DMS 273 treated with DMSO at 0.1 percent for 48 hours (cell line): ENCODE results near the gene SPR.

Source experiments
- DNase-seq: peaks from one replicate; lab custom pipeline; 2025; lab: John Stamatoyannopoulos, UW

SPR gene

DNA sequence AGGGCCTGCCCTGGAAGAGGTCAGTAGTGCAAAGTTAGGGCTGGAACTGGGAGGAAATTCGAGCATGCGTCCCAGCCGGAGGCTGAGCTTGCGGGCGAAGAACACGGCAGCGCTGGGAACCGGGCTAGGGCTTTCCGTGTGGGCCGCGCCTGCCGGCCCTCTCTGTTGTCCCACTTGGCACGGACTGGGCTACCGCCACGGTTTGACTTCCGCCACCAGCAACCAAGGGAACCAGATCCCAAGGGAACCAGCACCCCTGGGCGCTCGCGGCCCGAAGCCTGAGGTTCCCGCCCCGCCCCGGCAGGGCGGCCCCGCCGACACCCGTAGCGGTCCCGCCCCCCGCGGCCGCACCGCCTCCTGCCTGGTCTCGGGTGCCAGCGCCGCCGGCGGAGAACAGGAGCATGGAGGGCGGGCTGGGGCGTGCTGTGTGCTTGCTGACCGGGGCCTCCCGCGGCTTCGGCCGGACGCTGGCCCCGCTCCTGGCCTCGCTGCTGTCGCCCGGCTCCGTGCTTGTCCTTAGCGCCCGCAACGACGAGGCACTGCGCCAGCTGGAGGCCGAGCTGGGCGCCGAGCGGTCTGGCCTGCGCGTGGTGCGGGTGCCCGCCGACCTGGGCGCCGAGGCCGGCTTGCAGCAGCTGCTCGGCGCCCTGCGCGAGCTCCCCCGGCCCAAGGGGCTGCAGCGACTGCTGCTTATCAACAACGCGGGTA is at the start of gene SPR:
SPR (plus strand) TSS at position 377 of the 708 bp plus-strand sequence; CDS start at position 402, 25 bp downstream.
- DNase-seq, result no peak

DNA sequence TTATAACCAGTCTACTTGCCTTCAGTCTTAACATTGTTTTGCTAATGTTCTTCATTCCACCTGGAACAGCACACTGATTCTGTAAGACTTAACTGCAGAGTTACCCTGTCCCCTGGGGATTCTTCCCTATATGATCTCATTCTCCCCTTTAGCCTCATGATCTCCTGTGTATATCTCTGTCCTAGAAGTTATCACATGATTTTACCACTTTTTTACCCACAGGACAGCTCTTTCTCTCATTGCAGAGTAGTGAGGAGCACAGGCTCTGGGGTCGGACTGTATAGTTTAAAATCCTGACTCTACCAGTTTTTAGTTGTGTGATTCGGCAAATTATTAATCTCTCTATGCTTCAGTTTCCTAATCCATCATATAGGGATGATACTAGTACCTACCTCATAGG is 47.1 kb upstream of the SPR start:
- DNase-seq, result no peak

DNA sequence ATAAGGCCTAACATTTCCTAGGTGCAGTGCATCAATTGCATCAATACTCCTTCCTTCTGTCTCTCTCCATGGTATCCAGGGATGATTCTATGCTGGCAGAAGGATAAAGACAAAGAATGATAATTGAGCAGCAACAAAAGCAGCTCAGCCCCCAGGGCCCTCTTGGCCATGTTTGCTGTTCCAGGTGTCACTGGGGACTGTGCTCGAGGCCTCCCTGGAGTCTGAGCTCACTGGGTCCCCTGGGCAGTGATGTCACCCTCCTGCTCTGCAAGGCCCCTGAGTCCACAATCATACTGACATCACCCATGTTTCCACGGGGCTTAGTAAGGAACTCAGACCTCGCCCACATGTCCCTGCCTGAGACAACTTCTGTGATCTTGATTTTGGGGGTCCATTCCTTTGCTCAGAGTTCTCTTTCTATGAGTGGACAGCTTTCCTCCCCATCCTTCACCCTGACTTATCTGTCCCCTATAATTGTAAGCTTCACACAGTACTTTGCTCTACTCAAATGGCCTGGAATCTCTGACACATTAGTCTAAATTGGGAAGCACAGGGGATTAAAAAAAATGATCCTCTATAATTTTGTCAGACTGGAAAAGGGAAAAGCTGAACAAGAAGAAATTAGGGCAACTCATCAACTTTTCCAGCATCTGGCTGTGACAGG is 45.6 kb upstream of the SPR start:
- no peak for DNase-seq

DNA sequence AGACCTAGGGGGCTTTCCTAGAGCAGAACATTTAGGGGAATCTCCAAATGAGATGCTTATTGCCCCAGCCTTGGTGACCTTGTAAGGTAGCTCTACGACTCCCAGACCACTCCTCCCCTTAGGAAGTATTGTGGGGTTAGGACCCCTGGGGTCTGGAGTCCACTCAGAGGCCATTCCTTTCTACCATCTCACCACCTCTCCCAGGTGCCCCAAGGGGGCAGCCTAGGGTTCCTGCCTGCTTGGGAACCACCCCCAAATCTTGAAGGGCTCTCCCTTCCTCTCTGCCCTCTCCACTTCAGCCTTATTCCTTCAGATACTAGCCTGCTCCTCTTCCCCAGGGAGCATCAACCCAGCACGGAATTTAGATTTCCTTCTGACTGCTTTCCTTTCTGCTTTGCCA is 43.9 kb upstream of the SPR start:
- no peak for DNase-seq

DNA sequence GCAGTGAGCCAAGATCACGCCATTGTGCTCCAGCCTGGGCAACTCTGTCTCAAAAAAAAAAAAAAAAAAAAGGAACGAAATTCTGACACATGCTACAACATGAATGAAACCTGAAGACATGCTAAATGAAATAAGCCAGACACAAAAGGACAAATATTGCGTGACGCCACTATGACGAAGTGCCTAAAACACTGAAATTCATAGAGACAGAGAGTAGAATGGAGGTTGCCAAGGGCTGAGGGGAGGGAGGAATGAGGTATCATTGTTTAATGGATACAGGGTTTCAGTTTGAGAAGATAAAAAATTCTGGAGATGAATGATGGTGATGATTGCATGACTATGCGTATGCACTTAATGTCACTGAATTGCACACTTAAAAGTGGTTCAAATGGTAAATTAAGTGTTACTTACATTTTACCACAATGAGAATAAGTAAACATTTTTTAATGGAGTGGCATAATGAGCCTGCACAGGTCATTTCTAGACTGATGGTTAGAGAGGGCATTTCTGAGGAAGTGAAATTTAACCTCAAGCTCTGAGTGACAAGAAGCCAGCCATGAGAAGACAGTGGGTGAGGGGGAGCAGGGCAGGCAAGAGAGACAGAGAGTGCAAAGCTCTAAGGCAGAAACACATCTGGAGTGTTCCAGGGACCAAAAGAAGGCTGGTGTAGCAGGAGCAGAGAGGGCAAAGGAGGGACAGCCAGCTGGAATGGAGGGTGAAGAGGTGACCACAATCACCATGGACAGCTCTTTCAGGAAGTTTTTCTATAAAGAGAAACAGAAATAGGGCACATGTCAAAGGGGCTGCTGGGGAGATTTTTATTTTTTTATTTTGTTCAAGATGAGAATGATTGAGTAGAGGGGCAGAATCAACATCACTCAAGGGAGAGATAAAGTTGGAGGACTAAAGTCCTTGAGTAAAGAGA is 40.8 kb upstream of the SPR start:
- DNase-seq, result no peak

DNA sequence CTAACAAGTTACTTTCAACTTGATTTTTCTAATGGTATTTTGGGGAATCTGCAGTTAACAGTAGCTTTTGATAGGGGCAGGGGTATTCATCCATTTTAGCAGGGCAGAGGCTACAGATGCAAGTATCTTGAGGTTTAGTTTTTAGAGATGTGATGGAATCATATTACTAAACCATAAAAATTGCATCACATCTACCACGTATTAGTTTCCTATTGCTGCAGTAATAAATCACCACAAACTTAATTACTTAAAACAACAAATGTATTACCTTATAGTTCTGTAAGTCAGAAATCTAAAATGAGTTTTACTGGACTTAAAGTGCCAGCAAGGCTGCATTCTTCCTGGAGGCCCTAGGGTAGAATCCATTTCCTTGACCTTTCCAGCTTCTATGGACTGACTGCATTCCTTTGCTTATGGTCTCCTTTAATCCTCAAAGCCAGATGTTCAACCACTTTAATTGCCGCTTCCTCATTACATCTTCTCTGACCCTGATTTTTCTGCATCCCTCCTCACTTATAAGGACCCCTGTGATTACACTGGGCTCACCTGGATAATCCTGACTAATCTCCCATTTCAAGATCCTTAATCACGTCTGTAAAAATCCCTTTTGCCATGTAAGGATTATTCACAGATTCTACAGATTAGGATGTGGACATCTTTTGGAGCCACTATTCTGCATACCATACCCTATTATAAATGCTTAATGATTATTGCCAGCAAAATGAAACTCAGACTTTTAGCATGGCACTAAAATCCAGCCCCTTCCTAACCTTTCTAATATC is 39.5 kb upstream of the SPR start:
- no peak for DNase-seq

DNA sequence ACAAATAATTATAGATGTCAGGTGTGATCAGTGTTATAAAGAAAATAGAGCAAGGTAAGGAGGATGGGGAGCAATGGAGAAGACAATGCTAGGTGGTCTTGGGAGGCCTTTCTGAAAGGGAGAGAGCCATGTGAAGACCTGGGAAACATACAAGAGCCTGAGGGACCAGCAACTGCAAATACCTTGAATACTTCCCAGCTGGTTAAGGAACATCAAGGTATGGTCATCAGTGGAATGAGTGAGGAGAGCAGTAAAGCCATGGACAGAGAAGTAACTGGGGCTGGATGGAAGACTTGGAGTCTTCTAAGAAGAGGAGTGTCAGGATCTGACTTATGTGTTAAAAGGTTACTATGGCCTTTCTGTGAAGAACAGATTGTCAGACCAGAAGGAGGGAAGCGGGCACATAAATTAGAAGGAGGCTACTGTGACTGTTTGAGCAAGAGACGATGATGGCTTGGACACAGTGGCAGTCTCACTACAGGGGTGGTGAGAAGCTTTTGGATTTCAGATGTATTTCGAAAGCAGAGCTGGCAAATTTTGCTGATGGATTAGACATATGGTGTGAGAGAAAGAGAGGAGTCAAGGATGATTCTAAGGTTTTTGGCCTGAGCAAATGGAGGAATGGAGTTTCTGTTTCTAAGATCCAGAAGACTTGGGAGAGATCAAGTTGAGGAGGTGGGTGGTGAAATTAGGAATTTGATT is 38.6 kb upstream of the SPR start:
- no peak for DNase-seq

DNA sequence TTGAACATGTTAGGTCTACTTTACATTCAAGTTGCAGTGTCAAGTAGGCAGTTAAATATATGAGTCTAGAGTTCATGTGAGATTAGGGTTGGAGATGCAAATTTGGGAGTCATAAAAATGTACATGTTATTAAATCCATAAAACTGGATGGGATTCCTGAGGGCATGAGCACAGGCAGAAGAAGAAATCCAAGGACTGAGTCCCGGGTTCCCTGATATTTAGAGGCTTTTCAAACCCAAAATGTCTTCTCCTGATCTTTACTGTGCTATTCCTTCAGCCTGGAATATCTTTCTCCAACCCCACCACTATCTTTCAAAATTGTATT is 38.1 kb upstream of the SPR start:
- no peak for DNase-seq

DNA sequence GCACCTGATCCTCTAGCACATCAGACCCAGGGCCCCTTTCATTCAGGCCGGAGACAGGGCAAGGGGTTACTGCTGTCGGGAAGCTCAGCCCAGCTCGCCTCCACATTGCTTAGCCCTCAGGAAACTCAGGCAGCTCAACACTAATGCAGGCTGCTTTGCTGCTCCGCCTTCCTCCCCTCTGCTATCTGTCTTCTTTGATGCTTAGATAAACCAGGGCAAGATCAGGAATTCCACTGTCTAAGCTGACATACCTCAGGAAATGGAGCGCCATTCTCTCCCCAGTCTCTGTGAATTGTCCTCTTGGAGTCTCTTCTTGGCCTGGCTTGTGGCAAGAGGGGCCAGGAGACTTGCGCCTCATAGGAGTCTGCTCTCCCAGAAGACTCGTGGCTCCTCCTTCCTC is 35.9 kb upstream of the SPR start:
- DNase-seq, result no peak

DNA sequence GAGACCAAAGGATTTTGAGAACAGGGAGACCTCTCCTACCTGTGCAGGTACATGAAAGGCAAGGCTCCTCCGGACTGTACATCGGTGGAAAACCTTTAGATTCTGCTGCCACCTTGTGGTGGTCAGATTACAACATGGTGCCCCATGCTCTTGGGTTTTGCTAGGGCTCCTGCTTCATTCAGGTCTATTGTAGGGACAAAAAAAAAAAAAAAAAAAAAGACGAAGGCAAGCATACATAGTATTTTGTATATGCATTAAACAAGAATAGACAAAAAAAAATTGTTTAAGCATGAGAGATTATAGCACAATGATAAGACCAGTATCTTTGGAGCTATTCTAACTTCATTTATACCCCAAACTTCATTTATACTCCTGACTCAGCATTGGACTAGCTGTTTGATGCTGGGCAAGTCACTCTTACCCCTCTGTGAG is 27.4 kb upstream of the SPR start:
- peak; percentile 3 for DNase-seq

DNA sequence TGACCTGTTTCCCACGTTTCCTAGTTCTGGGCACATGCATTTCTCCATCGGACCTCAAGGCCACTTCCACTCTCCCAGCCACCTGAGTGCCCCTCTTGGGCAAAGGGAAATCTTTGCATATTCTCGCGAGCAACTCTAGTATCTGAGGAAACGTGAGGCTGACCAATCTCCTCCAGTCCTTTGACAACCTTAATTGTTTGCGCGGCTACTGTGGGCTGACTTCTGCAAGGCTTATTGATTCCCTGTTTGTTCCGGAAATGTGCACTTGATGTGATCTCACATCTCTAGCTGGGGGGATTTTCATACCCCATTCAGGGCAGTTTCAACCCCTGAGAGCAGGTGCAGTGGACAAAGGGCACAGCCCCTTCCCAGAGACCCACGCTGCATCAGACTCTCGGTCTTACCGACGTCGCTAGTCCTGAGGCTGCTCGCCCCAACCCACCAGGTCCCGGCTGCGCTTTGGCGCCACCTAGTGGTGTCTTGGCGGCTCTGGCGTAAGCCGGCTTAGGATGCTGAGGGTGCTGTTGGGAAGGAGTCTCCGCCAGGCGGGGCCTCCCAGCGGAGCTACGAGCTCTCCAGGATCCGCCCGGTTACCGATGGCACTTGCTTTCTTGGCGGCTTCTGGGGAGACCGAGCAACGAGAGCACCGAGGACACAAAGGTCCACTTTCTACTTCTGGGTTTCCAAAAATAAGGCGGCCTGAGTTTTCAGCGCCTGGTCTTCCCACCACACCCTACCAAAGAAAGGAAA is 24.8 kb upstream of the SPR start:
- DNase-seq, result peak; percentile 65

DNA sequence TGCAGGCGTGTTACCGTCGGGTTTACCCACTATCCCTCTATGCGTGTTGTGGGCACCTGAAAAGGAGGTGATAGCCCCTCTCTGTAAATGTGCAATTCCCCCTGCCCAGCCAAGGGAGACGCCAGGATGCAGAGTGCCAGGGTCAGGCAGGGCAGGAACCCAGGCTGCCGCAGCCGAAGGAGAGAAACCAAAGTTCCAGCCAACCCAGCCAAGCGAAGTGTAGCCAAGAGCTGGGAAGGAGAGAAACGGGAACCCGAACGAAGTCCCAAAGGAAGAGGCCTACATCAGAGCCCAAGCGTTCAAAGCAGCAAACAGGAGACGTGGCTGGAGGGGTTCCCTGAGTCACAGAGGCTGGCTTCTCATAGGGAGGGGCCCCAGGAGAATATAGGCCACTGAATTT is 24.2 kb upstream of the SPR start:
- DNase-seq, result no peak

DNA sequence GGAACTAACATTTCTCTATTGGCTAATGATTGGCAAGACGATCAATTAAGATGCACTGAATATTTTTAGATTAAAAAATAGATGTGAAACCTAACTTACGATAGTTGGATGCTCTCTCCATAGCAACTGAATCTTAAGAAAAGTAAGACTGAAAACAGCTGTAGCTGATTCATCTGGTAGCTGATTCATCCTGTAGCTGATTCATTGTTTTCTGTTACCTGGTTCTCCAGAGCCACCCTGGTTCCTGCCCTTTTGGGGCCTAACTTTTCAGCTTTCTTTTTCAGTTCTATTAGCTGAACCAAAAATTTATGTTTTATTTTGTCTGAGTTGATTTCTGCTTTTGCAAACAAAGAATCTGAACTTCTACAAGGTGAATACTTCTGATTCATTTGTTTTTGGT is 22.7 kb upstream of the SPR start:
- DNase-seq, result no peak

DNA sequence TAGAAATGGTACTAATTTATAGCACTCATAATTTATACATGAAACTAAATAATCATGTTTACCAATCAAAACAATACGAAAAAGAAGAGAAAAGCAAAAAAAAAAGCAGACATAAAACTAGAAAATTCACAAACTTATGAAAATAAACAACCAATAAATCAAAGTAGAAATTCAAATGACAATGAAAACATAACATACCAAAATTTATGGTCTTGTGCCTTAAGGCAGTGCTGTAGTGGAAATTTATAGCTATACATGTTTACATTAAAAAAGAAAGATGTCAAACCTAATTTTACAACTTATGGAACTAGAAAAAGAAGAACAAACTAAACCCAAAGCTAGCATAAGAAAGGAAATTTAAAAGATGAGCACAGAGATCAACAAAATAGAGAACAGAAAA is 16.1 kb upstream of the SPR start:
- DNase-seq, result no peak

DNA sequence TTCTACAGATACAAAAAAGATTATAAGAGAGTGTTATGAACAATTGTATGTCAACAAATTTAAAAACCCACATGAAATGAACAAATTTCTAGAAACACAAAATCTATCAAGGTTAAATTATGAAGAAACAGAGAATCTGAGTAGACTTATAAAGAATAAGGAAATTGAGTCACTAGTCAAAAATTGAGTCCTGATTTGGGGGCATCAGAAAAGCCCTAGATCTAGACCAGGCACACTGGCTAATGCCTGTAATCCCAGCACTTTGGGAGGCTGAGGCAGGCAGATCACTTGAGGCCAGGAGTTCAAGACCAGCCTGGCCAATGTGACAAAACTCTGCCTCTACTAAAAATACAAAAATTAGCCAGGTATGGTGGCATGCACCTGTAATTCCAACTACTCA is 15.3 kb upstream of the SPR start:
- no peak for DNase-seq

DNA sequence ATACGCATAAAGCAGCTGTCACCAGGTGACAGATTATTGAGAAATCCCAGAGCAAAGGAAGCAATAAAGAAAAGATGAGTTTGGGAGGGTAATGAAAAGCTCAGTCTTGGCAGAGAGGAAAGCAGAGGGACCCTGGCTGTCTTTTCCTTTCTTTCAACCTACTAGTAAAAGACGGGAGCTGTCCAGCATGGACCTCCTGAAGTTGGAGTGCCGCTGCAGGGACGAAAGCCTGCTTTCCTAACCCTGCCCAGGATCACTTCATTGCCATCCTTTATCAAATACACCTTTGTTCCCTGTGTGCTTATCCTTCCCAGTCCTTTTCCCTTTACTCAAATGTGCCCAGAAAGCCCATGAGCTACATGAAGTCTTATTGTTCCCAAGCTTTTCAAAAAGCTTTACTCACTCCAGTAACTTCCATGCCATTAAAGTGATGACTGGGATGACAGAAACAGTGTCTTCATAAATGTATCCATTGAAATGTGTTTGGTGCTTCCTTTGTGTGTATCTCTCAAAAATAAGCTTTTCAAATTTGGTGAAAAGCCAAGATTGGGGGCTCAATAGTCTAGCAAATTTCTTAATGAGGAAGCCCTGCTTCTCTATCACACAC is 3.7 kb upstream of the SPR start:
- no peak for DNase-seq

DNA sequence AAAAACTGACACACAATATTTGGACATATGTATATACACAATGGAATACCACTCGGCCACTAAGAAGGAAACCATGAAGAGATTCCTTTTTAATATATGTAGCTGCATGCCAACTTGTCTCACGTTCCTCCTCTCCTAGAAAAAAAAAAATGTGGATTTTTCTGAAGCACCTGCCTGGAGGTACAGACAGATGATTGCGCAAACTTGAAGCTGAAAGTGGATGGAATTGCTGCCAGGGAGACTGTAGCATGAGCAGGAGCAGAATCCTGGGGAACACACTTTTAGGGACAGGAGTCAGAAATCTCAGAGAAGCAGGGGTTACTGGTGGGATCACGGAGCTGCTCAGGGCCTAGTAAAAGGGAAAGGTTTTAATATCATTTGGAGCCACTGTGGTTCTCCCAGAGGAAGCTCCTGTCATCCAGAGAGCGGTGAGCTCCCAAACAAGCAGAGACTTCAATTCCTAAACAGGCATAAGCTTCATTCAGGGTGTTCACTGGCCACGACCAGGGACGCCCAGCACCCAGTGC is 640 bp upstream of the SPR start:
- DNase-seq, result no peak

DNA sequence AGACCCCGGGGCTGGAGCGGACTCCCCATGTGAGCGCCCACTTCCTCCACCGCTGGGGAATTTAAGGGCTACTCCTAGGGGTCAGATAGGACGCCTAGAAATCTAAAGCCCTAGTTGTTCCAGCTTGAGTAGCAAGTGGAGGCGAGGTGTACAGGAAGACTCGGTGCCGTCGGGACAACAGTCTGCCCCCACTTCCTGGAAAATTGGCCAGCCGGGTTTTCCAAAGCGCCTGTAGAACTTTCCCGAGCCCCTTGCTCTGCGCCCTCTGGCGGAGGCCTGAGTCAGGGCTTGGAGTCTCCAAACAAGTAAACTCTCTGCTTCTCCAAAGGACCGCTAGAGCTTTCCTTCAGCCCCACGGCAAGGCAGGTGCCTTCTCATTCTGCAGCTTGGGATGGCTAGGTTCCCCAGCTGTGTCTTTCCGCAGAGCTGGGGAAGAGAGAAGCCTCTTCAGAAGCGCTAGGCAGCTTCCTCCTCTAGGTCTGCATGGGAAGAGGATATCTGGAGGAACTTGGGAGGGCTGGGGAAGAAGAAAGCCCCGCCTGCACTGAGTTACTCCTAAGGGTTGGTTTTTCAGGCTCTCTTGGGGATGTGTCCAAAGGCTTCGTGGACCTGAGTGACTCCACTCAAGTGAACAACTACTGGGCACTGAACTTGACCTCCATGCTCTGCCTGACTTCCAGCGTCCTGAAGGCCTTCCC is 681 bp downstream of the SPR start:
- peak; percentile 58 for DNase-seq

DNA sequence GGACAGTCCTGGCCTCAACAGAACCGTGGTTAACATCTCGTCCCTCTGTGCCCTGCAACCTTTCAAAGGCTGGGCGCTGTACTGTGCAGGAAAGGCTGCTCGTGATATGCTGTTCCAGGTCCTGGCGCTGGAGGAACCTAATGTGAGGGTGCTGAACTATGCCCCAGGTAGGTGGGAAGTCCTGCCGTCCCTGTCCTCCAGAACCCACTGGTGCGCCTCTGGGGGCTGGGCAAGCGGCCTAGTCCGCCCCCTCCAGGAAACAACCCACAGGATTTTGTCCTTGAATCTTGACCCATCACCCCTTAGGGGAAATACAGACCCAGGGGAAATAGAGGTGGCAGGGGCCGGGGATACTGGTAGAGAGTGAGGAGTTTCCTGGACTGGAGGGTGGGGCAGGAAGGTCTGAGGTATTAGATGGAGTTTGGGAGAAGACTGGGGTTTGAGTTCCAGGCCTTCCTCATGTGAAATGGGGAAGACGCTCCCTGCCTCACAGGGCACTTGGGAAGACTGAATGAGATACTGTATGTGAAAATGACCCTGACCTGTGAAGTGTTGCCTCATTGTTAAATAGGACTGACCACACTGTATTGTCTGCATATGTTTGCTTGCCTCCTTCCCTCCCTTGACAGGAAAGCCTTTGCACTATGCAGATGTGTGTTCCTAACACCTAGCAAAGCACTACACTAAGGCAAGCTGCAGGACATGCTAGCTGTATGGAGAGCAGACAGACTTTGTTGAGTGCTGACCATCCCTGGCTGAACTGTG is 1.4 kb downstream of the SPR start:
- DNase-seq, result no peak
